ENCODE data around the gene UBAC2. TPM values are rescaled to one million over a fixed set of nuclear protein-coding genes. Genes with fewer than 3 reads are reported as not detected.
"Not testable (repeated sequence)": the region's sequence is repeated elsewhere in the genome, so short reads cannot be mapped to it uniquely, and the experiment has no call there.

The UBAC2 gene
- total RNA-seq, 2 experiments from 2014 or later = 52.8 to 60.8 TPM

DNA sequence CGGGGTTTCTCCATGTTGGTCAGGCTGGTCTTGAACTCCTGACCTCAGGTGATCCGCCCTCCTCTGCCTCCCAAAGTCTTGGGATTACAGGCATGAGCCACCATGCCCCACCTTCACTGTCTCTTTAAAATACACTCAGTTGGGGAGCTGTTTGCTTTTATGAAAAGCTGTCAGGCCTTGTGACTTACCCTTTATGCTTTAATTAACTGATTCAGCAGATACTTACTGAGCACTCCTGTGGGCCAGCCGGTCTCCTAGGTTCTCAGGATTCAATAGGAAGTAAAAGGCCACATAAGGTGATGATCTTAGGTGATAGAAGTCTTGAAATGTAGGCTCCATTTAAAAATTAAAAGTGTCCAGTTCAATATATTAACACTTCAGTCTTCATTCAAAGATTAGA lies 7.5 kb downstream of the UBAC2 start:
- no peak for DNase-seq
- Mint-ChIP-seq H3K27ac (no peak overlapping the region), H3K4me1 (peaks cover 68% of the 10 kb centered on the region), H3K4me3 (no peak overlapping the region), H3K27me3 (no peaks in the 10 kb centered on the region), H3K9me3 (ENCODE audit: low read depth) (no peaks in the 10 kb centered on the region), H3K36me3 (peaks cover 49% of the 10 kb centered on the region)
- no peak for ATAC-seq
- CTCF ChIA-PET = interaction anchor here (3.1 kb wide), 1 partner anchor 62 kb away, joined by 11 read pairs; no protein-coding TSS in a partner anchor

DNA sequence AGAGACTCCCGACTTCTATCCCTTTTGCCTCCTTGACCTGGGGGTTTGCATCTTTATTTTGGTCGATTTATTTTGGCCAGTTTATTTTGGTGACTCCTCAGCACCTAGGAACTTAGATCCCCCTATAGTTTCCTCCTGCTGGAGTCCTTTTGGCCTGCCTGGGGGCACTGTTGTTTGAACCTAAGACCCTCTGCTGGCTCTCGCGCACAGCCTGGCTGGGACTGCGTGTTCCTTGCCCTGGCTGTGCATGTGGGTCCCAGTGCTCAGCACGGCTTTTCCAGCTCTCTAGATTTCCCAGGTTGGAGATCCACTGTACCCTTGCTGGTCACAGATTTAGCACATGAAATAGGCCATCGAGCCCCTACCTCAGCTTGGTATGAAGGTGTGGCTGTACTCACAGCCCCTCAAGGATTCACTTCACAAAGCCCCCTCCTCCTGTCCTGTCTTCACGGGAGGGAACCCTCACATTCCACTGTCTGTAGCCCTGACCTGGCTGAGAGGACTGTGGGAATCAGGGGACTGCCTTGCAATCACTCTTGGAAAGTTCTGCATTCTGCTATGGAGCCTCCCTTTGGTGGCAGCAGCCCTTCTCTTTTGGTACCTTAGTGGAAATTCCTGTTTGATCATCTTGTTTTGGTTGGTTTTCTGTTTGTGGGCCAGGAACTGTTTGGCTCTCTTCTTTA lies 8.3 kb downstream of the UBAC2 start:
- CTCF ChIA-PET = interaction anchor here (1.8 to 3.1 kb wide), 2 partner anchors 9 to 61 kb away, joined by 7 to 11 read pairs; partner anchors contain the start of gene UBAC2
- no peak for DNase-seq
- Mint-ChIP-seq H3K27ac (no peak overlapping the region), H3K36me3 (peaks cover 48% of the 10 kb centered on the region), H3K4me1 (peaks cover 64% of the 10 kb centered on the region), H3K9me3 (ENCODE audit: low read depth) (no peaks in the 10 kb centered on the region), H3K27me3 (no peaks in the 10 kb centered on the region), H3K4me3 (no peak overlapping the region)
- no peak for ATAC-seq

DNA sequence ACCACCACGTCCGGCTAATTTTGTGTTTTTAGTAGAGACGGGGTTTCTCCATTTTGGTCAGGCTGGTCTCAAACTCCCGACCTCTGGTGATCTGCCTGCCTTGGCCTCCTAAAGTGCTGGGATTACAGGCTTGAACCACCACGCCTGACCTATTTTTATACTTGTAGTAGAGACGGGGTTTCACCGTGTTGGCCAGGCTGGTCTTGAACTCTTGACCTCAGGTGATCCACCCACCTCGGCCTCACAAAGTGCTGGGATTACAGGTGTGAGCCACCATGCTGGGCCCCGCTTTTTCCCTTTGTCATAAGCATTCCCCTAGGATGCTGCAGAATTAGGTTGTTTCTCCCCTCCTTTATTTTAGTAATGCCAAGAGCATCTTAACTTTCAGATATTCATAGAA lies 10.0 kb downstream of the UBAC2 start:
- not testable (repeated sequence) for DNase-seq; H3K9me3 Mint-ChIP-seq (ENCODE audit: low read depth); H3K27ac Mint-ChIP-seq; H3K27me3 Mint-ChIP-seq; H3K4me3 Mint-ChIP-seq; ATAC-seq
- CTCF ChIA-PET = interaction anchor here (0.7 to 1.6 kb wide), 2 partner anchors 57 to 59 kb away, joined by 3 read pairs; no protein-coding TSS in a partner anchor
- Mint-ChIP-seq H3K4me1 (peaks cover 64% of the 10 kb centered on the region), H3K36me3 (peaks cover 41% of the 10 kb centered on the region)

DNA sequence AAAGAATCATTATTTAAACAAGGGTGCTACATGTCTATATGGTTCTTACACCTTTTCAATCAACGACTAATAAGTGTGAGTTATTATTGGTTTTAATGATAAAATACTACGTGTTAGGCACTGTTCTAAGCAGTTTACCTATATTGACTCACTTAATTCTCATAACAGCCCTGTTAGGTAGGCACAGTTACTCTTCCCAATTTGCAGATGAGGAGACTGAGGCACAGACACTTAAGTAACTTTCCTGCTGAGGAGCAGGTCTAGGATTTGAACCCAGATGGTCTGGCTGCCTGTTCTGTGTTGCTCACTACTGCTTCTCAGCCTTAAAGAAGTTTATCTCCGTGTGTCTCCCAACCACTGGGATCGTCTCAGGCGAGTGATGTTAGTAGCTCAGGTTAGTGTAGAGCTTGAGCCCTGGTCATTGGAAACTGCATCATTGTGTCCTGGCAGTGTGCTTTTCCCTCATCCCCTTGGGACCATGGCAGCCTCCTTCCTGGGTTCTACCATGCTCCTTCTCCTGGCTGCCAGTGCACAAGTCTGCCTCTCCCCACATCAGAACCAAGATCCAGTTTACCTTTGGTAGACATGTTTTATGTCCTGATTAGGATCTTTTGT lies 10.9 kb downstream of the UBAC2 start:
- peaks cover 32% of the 10 kb centered on the region for H3K36me3 Mint-ChIP-seq
- no peak overlapping the region for H3K4me3 Mint-ChIP-seq
- no peaks in the 10 kb centered on the region for H3K27me3 Mint-ChIP-seq
- CTCF ChIA-PET = interaction anchor here (1.5 kb wide), 1 partner anchor 55 kb away, joined by 4 read pairs; no protein-coding TSS in a partner anchor
- H3K9me3 Mint-ChIP-seq (ENCODE audit: low read depth) = no peaks in the 10 kb centered on the region
- no peak overlapping the region for H3K27ac Mint-ChIP-seq
- no peak for ATAC-seq
- H3K4me1 Mint-ChIP-seq = peaks cover 63% of the 10 kb centered on the region
- no peak for DNase-seq

DNA sequence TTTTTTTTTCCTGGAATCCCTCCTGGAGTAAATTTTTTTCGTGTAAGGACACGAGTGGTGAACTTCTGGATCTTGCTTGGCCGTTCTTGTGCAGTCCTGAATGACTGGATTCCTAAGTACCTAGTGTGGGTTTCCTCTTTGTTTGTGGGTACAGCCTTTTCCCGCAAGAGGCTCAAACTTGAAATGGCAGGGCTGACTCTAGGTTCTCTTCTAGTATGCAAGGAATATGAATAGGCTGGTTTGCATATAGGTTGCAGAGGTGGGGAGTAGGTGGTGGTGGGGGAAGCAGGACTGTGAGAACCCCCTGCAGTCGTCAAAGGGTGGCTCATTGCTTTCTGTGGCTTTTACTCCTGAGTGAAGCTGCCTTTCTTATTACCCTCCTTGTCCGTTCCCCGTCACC lies 13.6 kb downstream of the UBAC2 start:
- no peaks in the 10 kb centered on the region for H3K27me3 Mint-ChIP-seq
- H3K4me1 Mint-ChIP-seq = peaks cover 72% of the 10 kb centered on the region
- DNase-seq (peak; percentile 62), ATAC-seq (peak; percentile 23)
- H3K36me3 Mint-ChIP-seq = peaks cover 21% of the 10 kb centered on the region
- H3K27ac Mint-ChIP-seq = peak overlapping the region; percentile 94
- CTCF ChIA-PET = interaction anchor here (1.3 to 7.2 kb wide), 3 partner anchors 11 to 38 kb away, joined by 5 to 106 read pairs (median 8); partner anchors contain the start of gene UBAC2
- H3K4me3 Mint-ChIP-seq = peak overlapping the region; percentile 73
- no peaks in the 10 kb centered on the region for H3K9me3 Mint-ChIP-seq (ENCODE audit: low read depth)

DNA sequence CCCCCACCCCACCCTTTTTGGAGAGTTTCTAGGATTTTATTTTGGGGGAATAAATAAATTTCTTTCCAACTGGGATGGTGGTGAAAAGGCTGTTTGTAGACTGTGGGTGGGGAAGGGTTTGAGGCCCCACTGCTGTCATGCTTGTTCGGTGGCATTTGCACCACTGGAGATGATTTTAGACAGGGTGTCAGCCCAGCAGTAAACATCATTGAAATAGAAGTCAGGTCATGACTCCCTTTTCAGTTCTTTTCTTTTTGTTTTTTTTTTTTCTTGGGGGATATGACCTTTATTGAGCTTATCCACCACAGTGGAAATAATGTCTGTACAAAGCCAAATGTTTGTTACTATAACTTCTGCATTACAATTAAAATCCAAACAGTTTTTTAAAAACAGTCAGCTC lies 14.1 kb downstream of the UBAC2 start:
- CTCF ChIA-PET = interaction anchor here (1.2 to 7.2 kb wide), 6 partner anchors 11 to 51 kb away, joined by 3 to 106 read pairs (median 6); partner anchors contain the start of gene UBAC2
- peak overlapping the region; percentile 73 for H3K4me3 Mint-ChIP-seq
- no peak for DNase-seq
- no peaks in the 10 kb centered on the region for H3K9me3 Mint-ChIP-seq (ENCODE audit: low read depth)
- H3K27ac Mint-ChIP-seq = peak overlapping the region; percentile 94
- peaks cover 73% of the 10 kb centered on the region for H3K4me1 Mint-ChIP-seq
- no peaks in the 10 kb centered on the region for H3K27me3 Mint-ChIP-seq
- peaks cover 18% of the 10 kb centered on the region for H3K36me3 Mint-ChIP-seq
- ATAC-seq = no peak

DNA sequence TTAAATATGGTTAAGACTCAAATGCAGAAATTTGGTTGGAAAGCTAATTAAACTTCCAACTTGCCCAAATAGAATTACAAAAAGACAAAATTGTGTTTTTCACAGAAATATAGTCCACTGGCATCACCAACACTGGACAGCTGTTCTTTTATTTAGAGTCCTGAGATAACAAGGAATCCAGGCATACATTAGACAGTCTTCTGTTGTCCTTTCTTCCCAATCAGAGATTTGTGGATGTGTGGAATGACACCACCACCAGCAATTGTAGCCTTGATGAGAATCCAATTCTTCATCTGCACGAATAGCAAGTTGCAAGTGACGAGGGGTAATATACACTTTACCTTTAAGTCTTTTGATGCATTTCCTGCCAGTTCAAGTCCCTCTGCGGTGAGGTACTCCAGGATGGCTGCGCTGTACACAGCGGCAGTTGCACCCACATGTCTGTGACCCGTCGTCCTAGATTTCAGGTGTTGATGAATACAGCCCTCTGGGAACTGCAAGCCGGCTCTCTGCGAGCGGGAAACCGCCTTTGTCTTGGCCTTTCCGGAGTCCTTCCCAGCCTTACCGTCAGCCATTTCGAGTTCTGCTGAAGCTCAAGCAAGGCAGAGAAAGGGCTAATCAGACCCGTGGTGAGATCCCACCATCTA lies 14.7 kb downstream of the UBAC2 start:
- Mint-ChIP-seq H3K4me3 (peak overlapping the region; percentile 73), H3K9me3 (ENCODE audit: low read depth) (no peaks in the 10 kb centered on the region), H3K36me3 (peaks cover 18% of the 10 kb centered on the region), H3K4me1 (peaks cover 75% of the 10 kb centered on the region), H3K27ac (peak overlapping the region; percentile 94), H3K27me3 (no peaks in the 10 kb centered on the region)
- DNase-seq = peak; percentile 83
- CTCF ChIA-PET = interaction anchor here (1.2 to 7.2 kb wide), 6 partner anchors 12 to 51 kb away, joined by 3 to 106 read pairs (median 6); partner anchors contain the start of gene UBAC2
- ATAC-seq = peak; percentile 64

DNA sequence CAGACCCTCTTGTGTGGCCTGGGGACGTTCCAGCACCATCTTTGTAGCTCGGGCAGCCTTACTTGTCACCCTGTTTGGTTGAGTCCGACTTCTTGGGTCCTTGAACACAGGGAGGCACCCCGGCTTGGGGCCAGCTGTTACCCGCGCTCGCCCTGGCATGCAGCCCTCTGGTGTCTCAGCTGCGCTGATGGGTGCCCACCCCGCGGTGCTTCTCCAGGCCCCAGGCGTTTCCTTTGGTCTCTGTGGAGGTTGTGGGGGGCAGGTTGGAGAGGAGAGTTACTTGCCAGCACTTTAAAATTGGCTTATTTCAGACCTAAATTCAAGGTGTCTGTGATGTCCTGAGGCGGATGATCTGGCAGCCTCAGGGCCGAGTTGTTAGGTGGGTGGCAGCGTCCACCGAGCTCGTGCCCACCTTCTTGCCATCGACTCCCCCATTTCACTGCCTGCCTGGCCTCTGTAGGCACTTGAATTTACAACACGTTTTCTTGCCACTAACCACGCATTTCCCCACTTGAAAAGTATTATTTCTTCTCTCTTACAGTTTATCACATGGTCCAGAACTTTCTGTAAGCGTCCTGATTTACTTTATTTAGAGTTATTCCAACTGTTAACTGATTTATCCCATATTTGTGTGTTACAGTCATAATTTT lies 16.9 kb downstream of the UBAC2 start:
- peak; percentile 16 for ATAC-seq
- H3K27ac Mint-ChIP-seq = peak overlapping the region; percentile 92
- DNase-seq = peak; percentile 64
- H3K4me1 Mint-ChIP-seq = peaks cover 81% of the 10 kb centered on the region
- CTCF ChIA-PET = interaction anchor here (1.1 to 7.2 kb wide), 9 partner anchors 13 to 219 kb away, joined by 3 to 106 read pairs (median 5); partner anchors contain the start of genes GPR18 and UBAC2
- no peaks in the 10 kb centered on the region for H3K27me3 Mint-ChIP-seq
- H3K4me3 Mint-ChIP-seq = peak overlapping the region; percentile 66
- peaks cover 14% of the 10 kb centered on the region for H3K36me3 Mint-ChIP-seq
- H3K9me3 Mint-ChIP-seq (ENCODE audit: low read depth) = no peaks in the 10 kb centered on the region

DNA sequence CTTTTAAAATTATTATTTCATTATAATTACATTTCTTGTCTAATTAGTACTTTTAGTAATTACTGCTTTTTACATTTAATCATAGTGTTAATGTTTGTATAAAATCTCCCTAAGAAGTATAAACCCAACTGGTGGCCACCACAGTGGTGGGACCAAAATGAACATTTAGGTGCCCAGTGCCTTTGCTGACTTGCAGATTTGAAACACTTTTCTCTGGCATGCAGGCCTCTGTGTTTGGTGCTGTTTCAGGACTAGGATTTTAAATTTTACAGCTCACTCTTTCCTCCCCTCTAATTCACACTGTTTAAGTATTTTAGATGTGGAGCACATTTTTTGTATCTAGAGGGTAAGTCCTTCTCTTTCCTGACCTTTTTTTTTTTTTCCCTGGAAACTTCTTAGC lies 17.5 kb downstream of the UBAC2 start:
- Mint-ChIP-seq H3K9me3 (ENCODE audit: low read depth) (no peaks in the 10 kb centered on the region), H3K27me3 (no peaks in the 10 kb centered on the region), H3K4me3 (peak overlapping the region; percentile 66), H3K36me3 (peaks cover 19% of the 10 kb centered on the region), H3K4me1 (peaks cover 86% of the 10 kb centered on the region), H3K27ac (peak overlapping the region; percentile 88)
- ATAC-seq (no peak), DNase-seq (no peak)
- CTCF ChIA-PET = interaction anchor here (0.8 to 7.2 kb wide), 16 partner anchors 9 to 218 kb away, joined by 3 to 106 read pairs (median 4); partner anchors contain the start of genes GPR18 and UBAC2

DNA sequence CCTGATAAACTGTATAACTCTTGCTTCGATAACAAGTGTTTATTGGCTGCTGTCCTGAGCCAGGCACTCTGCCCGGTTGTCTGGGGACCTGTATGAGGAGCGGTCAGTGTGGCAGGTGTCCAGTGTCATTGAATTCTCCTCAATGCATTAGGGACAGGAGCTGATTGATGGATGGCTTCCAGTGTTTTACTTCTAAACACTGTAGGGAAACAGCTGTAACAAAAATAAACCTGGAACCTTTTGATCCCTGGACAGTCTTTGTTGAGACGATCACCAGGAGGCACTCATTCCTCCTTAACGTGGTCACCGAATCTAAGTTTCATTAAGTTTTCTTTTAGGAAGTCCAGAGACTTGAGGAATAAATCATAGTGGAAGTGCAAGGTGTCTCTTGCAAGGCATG lies 17.9 kb downstream of the UBAC2 start:
- peaks cover 86% of the 10 kb centered on the region for H3K4me1 Mint-ChIP-seq
- H3K27me3 Mint-ChIP-seq = no peaks in the 10 kb centered on the region
- peak overlapping the region; percentile 88 for H3K27ac Mint-ChIP-seq
- no peaks in the 10 kb centered on the region for H3K9me3 Mint-ChIP-seq (ENCODE audit: low read depth)
- peak overlapping the region; percentile 66 for H3K4me3 Mint-ChIP-seq
- peaks cover 22% of the 10 kb centered on the region for H3K36me3 Mint-ChIP-seq
- CTCF ChIA-PET = interaction anchor here (0.8 to 7.2 kb wide), 16 partner anchors 9 to 218 kb away, joined by 3 to 106 read pairs (median 4); partner anchors contain the start of genes GPR18 and UBAC2
- DNase-seq (no peak), ATAC-seq (no peak)

DNA sequence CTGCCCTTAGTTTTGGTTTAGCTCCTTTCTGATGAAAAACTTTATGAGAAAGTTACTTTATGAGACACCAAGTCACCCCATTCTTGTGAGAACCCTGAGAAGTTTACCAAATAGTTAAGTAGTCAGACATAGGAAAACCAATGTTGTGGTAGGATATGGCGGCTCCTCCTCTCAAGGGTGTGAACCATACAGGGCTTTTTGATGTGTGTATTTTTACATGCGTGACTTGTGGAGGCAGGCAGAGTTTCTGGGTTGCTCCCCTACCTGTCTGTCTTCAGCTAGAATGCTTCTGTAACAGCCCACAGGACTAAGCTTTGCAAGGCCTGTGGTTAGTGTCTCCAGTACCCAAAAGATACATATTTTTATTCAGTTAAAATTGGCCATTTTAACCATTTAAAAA lies 18.3 kb downstream of the UBAC2 start:
- Mint-ChIP-seq H3K36me3 (peaks cover 25% of the 10 kb centered on the region), H3K4me1 (peaks cover 89% of the 10 kb centered on the region), H3K9me3 (ENCODE audit: low read depth) (no peaks in the 10 kb centered on the region), H3K4me3 (peak overlapping the region; percentile 66), H3K27ac (peak overlapping the region; percentile 88), H3K27me3 (no peaks in the 10 kb centered on the region)
- ATAC-seq = peak; percentile 78
- peak; percentile 85 for DNase-seq
- CTCF ChIA-PET = interaction anchor here (0.8 to 7.2 kb wide), 16 partner anchors 8 to 217 kb away, joined by 3 to 106 read pairs (median 4); partner anchors contain the start of genes GPR18 and UBAC2

DNA sequence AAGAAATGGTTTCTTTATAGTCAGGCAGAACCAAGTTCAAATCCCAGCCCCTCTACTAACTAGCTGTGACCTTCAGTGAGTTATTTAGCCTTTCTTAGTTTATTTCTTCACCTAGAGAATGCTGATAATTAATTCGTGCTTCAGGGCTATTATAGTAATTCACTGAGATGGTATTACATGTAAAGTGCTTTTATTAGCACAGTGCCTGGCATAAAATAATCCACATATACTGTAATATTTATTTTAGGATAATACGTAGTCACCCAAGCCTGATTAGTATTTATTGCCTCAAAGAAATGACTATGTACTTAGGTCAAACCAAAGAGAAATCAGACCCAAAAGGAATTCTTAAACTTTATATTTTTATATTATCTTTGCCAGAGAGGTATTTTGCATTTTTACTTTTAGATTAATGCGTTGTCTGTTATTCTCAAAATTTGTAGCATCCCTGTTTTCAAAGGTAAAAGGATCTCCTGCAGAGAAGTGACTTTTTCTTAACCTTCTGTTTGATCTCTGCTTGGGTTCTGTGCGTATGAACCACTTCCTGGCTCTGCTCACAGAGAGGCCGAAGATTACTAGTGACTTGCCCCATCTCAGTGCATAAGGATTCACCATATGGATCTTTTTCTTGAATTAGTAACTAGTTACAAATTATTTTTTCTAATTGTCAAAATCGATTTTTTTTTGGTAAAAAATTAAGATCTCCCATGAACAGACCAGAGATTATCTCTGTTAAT lies 19.7 kb downstream of the UBAC2 start:
- DNase-seq (peak; percentile 65), ATAC-seq (peak; percentile 35)
- Mint-ChIP-seq H3K4me3 (peak overlapping the region; percentile 27), H3K27ac (peak overlapping the region; percentile 81), H3K36me3 (peaks cover 25% of the 10 kb centered on the region), H3K9me3 (ENCODE audit: low read depth) (no peaks in the 10 kb centered on the region), H3K4me1 (peaks cover 87% of the 10 kb centered on the region), H3K27me3 (no peaks in the 10 kb centered on the region)
- CTCF ChIA-PET = interaction anchor here (1.8 to 7.2 kb wide), 2 partner anchors 17 to 24 kb away, joined by 5 to 106 read pairs; partner anchors contain the start of gene UBAC2

Measured in activated CD8-positive, alpha-beta memory T cell treated with anti-CD3 and anti-CD28 coated beads, Interleukin-2, amount 10 ng/mL, durations not matched to agents 7 days and 5 days (primary cell).